Thoracic aorta (tissue), 2 donors: ENCODE results near the gene MYO18B. TPM values are rescaled to one million over a fixed set of nuclear protein-coding genes. Genes with fewer than 3 reads are reported as not detected.

Experiments
- ATAC-seq: fragments of 150-250 bp; one replicate; pipeline ENCODE4 v1.8.0; 2017; ENCODE audit warnings: low read depth; ENCODE audit not compliant: insufficient number of reproducible peaks, low FRiP score
- DNase-seq: peaks from one replicate; pipeline ENCODE4 v3.0.0-alpha.2; 2020; ENCODE audit warnings: low spot score
- H3K27ac ChIP-seq, 2 donors: fragments of 200-600 bp; sonication (generic); 1 replicate in 1 of 2; 2 replicates in 1 of 2; pipeline ENCODE4 v1.5.1; 2016; ENCODE audit warnings: mild to moderate bottlenecking in 2 of 2, moderate library complexity in 2 of 2
- H3K27me3 ChIP-seq: fragments of 200-600 bp; sonication (generic); replicated peaks from 2 replicates; pipeline ENCODE4 v1.6.0; 2016; ENCODE audit warnings: mild to moderate bottlenecking; ENCODE audit not compliant: insufficient read depth
- H3K36me3 ChIP-seq: fragments of 200-600 bp; sonication (generic); one replicate; pipeline ENCODE4 v1.5.1; 2016
- H3K4me1 ChIP-seq, 2 donors: fragments of 200-600 bp; sonication (generic); 1 replicate in 1 of 2; 2 replicates in 1 of 2; pipeline versions ENCODE4 v1.5.1 to v1.6.0; 2016; ENCODE audit warnings: low read depth in 2 of 2, mild to moderate bottlenecking in 1 of 2; ENCODE audit not compliant: control insufficient read depth in 1 of 2
- H3K4me3 ChIP-seq: fragments of 200-600 bp; sonication (generic); 2 replicates; pipeline ENCODE4 v1.5.1; 2016; ENCODE audit warnings: mild to moderate bottlenecking
- H3K9me3 ChIP-seq: fragments of 200-600 bp; sonication (generic); 2 replicates; pipeline ENCODE4 v1.5.1; 2016
- total RNA-seq, 2 donors: library from RNA; depleted of rRNA; stranded (reverse); fragments of >200 nt; gene quantifications; one replicate each; pipeline versions ENCODE4 v1.1.0 to v1.2.3, GENCODE V29; 2016
- TF ChIP-seq, protein P1 (sequence below): fragments of 200-600 bp; sonication (generic); IDR thresholded peaks from one replicate; pipeline ENCODE4 v1.5.1; 2019; ENCODE audit warnings: antibody characterized with exemption

The MYO18B gene
- total RNA-seq, 2 donors from 2014 or later = 45.6 to 73.5 TPM

DNA sequence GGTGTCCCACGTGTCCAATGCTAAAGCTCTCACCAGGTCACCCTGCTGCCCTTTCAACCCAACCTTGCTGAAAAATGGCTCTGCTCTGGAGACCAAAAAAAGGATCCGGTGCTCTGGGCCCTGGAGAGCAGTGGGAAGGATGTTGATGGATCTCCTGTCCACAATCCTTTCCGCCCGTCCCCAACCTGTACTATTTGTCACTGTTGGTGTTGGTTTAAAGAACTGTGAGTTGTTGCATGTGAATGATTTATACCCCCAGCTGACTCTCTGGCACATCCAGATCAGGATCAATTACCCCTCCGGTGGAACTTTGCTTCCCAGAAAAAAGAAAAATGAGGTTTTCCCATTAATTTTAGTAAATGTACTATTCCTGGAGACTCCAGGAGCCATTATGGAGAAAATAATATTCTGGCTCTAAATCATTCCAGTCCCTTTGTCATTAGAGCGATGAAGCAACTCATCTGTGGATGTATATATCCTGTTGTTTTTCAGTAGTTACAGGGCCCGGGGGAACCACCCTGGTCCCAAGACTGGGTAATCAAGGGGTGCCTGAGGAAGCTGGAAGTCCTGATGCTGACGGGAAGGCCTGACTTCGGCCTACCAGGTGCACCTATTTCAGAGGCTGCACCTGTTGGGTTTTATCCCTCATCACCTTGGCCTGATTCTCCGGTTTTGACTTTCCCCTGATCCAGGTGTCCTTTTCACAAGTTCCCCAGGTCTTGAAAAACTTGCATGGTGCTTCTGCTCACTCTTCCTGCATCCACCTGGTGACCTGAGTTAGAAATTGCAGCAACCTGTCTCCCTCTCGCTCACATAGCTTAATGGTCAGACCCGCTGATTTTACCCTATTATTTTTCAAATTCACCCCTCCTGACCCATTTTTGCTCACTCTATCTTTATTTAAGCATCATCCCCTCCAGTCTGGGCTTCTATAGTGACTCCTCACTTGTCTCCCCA, 218.1 kb downstream of the MYO18B start:
- Histone ChIP-seq H3K4me1 (no peaks in the 10 kb centered on the region), H3K9me3 (no peaks in the 10 kb centered on the region), H3K27me3 (no peaks in the 10 kb centered on the region), H3K27ac (no peak overlapping the region), H3K36me3 (peaks cover 30% of the 10 kb centered on the region), H3K4me3 (no peak overlapping the region)
- TF ChIP-seq, protein P1, sequence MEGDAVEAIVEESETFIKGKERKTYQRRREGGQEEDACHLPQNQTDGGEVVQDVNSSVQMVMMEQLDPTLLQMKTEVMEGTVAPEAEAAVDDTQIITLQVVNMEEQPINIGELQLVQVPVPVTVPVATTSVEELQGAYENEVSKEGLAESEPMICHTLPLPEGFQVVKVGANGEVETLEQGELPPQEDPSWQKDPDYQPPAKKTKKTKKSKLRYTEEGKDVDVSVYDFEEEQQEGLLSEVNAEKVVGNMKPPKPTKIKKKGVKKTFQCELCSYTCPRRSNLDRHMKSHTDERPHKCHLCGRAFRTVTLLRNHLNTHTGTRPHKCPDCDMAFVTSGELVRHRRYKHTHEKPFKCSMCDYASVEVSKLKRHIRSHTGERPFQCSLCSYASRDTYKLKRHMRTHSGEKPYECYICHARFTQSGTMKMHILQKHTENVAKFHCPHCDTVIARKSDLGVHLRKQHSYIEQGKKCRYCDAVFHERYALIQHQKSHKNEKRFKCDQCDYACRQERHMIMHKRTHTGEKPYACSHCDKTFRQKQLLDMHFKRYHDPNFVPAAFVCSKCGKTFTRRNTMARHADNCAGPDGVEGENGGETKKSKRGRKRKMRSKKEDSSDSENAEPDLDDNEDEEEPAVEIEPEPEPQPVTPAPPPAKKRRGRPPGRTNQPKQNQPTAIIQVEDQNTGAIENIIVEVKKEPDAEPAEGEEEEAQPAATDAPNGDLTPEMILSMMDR = no peak
- ATAC-seq = no peak
- DNase-seq = no peak

DNA sequence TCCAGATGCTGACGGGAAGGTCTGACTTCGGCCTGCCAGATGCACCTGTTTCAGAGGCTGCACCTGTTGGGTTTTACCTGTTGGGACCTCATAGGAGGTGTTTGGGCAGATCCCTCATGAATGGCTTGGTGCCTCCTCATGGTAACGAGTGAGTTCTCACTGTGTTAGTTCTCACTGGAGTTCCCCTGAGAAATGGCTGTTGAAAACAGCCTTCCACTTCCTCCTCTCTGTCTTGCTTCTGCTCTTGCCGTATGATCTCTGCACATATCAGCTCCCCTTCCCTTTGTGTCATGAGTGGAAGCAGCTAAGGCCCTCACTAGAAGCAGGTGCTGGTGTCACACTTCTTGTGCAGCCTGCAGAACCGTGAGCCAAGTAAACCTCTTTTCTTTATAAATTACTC, 219.7 kb downstream of the MYO18B start:
- no peak for ATAC-seq

DNA sequence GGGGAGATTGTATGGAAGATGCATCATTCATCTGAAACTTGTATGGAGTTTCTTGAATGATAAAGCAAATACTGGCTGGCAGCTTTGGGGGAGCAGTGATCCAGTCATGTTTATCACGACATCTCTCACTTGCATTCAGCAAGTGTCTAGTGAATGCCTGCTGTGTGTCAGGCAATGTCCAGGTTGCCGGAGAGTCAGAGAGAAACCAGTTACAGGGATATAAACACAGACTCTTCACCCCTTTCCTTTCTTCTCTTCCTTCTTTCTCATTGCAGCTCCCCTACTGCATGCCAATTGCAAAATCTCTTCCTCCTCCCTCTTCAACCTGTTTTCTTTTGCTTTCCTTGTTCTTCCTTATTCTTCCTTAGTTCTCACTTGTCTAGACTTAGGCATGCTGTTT, 220.7 kb downstream of the MYO18B start:
- ATAC-seq = no peak
- TF ChIP-seq, protein P1 = no peak
- DNase-seq = no peak
- no peak overlapping the region for H3K4me3 ChIP-seq
- no peaks in the 10 kb centered on the region for H3K4me1 ChIP-seq
- H3K27ac ChIP-seq = no peak overlapping the region
- peaks cover 18% of the 10 kb centered on the region for H3K36me3 ChIP-seq
- no peaks in the 10 kb centered on the region for H3K9me3 ChIP-seq
- H3K27me3 ChIP-seq = no peaks in the 10 kb centered on the region

More for the DNA sequence above, 219.7 kb downstream of the MYO18B start:
- DNase-seq = no peak
- TF ChIP-seq, protein P1 = no peak
- Histone ChIP-seq H3K4me1 (no peaks in the 10 kb centered on the region), H3K9me3 (no peaks in the 10 kb centered on the region), H3K36me3 (peaks cover 27% of the 10 kb centered on the region), H3K27ac (no peak overlapping the region), H3K4me3 (no peak overlapping the region), H3K27me3 (no peaks in the 10 kb centered on the region)

DNA sequence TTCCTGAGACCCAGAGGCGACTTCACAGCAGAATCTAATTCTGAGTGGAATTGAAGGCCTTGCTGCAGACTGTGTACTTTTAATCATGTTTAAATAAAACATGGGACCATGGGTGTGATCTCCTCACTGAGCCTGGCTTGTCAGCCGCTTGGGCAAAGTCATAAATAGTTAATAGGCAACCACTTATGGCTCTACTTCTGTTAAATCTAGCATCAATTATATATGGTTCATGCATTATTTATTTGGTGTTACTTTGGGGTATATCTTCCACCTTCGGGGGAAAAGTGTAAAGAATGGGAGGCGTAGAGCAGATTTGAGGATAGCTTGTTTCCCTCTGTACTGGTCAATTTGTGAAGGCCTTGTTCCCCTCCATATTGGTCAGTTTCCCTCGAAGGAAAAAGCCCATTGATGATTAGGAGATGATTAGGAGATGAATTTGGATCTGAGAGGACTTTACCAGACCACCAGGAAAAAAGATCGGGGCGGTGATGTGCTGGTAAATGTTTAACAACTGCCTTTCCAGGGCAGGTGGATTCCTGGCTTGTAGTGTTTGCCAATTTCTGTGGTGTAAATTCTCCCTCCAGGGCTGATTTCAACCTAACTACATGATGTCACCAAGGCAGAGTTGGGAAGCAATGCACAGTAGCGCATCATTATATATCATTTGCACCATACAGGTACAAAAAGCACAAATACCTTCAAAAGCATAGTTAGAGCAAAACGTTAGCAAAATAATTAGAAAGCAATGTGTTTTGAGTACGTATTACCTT, 223.2 kb downstream of the MYO18B start:
- ATAC-seq = no peak

More for the DNA sequence above, 223.2 kb downstream of the MYO18B start:
- no peaks in the 10 kb centered on the region for H3K9me3 ChIP-seq
- H3K27me3 ChIP-seq = no peaks in the 10 kb centered on the region
- no peak overlapping the region for H3K27ac ChIP-seq
- no peak overlapping the region for H3K4me3 ChIP-seq
- TF ChIP-seq, protein P1 = no peak
- DNase-seq = no peak
- H3K36me3 ChIP-seq = peaks cover 18% of the 10 kb centered on the region
- no peaks in the 10 kb centered on the region for H3K4me1 ChIP-seq
